ELR (cell line): Measurements from ENCODE around the gene SORCS2.

Experiments used
- DNase-seq: peaks from one replicate; pipeline ENCODE4 v3.0.0-alpha.2; 2015; ENCODE audit warnings: low read depth

The SORCS2 gene

DNA sequence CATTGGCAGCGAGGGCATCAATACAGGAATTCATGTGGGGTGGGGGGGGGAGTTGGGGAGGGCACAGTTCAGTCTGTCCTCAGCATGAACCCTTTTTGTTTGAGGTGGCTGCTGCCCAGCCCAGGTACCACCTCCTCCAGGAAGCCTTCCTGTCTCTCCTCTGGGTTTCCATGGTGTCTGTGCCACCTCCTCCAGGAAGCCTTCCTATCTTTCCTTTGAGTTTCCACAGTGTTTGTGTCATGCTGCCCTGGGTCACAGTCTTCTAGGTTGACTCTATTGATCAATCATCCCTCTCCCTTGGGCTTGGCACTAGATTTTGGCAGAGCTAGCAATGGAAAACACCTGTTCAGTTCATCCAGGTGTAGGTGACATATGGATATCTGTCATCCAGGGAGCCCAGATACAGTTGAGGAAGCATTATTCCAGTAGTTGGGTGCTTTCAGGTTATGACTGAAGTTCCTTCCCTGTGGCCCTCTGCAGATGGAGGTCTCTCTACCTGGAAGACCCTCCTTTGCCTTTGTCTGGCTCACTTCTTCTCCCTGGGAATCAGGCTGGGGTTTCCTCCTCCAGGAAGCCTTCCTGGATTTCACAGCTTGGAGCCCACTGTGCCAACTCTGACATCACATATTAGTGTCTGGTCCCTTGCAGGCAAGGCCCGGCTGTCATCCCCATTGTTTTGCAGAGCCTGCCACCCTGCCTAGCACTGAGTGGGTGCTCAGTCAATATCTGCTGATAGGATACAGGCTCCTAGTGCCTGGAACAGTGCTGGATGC lies 96.6 kb downstream of the SORCS2 start:
- DNase-seq, result no peak

DNA sequence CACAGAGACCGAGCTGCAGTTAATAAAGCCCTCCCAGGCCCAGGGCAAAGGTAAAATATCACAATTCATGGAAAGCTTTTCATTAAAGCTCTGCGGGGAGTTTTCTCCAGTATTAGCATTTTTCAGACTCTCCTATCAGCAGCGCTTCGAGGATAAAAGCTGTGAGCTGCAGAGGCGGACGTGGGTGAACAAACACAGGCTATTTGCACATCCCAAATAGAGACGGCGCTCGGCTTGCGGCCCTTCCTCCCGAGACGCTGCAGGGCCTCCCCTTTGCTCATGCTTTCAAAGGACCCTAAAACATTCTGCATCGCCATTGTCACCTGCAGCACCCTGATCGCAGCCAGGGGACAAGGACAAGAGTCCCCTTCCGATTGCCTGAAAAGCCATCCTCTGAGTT lies 97.3 kb downstream of the SORCS2 start:
- no peak for DNase-seq

DNA sequence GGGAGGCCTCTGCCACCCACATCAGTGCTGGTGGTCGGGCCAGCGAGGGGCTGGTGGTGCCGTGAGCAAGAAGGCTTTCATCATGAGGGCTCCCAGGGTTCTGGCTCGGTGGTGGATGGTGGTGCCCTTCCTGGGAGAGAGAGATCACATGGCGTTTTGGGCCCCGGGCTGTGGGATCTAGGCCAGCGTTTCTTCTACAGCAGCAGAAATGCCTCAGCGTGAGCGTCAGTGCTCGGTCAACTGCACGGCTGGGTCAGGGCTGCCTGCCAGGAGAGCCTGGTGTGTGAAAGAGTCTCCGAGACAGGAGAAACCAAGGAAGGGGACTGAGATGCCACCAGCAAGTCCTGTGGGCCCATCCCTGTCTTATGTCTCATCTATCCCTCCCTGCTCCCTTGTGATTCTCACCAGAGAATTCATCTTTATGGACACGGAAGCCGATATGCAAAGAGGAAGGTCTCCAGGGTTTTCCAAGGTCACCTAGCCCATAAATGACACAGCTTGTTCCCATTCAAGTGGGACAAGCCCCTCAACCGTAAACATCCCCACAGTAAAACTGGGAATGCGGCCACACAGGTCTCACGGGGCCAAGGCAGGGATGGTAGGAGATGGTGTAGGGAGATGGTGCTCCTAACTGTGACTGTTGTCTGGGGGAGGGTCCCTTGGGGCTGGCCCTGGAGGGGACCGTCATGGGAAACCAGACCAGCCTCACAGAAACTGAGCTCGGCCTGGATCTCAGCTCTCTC lies 99.2 kb downstream of the SORCS2 start:
- peak; percentile 46 for DNase-seq

DNA sequence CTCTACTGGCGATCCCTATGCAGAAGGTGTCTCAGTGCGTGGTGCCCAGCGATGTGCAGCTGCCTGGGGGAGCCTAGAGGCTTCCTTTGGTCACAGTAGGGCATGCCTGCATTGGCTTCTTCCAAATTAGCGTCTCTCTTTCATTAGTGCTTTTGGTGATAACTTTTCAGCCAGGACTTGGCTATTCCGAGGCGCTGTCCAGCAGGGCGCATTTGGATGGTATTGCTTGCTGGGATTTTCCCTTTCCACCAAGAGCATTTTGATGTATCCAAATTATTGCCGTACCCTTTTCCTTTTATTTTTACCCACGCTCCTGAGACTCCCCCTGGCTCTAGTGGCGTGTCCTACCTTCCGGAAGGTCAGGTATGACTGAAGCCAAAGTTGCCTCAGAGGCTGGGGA lies 101.4 kb downstream of the SORCS2 start:
- no peak for DNase-seq

DNA sequence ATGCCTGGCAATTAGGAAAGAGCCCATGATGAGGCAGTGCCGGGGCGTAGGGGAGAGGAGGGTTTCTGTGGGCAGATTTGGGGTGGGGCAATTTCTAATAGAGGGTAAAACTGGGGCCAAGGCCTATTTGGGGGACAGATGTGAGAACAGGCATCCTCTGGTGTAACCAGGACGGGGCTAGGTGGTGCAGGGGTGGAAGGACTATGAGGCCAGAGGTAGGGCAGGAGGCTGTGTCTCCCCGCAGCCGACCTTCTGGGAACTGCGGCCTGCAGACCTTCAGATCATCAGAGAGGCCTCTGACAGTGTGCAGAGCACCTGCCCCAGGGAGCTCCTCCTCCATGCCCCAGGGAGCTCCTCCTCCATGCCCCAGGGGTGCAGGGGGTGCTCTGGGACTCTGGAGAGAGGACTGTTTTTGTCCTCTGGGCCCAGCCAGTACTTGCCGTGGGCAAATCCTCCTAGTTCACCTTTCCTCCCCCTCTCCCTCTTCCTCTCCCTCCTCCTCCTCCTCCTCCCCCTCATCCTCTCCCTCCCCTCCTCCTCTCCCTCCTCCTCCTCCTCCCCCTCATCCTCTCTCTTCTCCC lies 101.9 kb downstream of the SORCS2 start:
- DNase-seq, result no peak

DNA sequence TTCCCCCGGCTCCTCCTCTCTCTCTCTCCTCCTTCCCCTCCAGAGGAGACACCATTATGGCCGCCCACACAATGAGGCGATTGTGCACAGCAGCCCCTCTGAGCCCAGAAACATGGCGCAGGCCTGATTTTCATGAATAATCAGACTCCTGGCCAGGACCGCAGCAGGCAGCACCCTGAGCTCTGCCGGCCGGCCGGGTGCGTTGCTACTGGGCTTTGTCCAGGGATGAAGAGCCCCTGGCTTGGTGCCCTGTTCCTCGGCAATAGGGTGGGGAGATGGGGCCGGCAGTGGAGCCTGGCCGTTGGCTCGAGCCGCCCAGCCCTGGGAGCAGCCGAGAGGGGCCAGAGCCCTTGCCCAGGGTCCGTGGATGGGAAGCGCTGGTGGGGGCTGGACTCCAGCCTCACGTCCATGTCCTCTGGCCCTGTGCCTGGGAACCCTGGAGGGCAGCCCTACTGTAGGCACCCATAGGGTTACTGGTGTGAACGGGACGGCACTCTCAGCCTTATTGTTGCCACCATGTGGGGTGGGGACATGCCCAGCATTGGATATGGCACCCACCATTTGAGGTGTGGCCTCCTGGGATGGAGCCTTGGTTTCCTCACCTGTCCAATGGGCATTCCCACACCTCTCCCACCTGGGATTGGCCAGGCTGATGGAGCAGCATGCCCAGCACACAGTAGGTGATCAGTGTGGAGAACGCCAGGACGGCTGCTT lies 103.0 kb downstream of the SORCS2 start:
- DNase-seq, result no peak

DNA sequence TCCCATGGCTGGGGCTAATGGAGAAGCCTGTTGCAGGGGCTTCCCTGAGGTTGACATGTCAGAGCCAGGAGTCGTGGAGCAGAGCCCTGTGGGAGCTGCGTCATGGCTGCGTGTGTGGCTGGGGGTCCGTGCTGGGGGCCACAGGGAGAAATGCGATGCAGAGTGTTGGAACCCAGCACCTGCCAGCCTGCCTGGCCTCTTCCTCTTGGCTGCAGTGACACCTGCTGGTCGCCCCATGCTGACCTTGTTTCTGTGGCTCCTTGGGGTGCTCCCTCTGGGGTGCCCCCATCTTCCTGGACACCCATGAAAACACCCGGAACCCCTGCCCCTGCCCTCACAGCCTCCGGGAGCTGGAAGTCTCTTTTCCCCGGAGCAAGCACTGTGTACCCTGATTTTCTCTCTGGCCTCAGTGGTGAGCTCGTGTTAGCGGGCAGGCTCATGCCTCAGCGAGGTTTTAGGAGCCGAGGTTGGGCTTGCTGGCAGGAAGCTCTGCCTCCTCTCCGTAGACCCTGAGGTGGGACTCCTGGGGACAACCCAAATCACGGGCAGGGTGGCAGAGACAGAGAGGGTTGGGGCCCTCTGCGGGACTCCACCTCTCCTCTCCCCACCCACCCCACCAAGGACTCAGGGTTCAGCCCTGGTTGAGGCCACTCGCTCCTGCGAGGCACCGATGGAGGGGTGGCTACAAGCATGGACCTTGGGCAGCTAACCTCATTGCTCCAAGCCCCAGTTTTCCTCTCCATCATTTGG lies 103.7 kb downstream of the SORCS2 start:
- DNase-seq, result peak; percentile 50

DNA sequence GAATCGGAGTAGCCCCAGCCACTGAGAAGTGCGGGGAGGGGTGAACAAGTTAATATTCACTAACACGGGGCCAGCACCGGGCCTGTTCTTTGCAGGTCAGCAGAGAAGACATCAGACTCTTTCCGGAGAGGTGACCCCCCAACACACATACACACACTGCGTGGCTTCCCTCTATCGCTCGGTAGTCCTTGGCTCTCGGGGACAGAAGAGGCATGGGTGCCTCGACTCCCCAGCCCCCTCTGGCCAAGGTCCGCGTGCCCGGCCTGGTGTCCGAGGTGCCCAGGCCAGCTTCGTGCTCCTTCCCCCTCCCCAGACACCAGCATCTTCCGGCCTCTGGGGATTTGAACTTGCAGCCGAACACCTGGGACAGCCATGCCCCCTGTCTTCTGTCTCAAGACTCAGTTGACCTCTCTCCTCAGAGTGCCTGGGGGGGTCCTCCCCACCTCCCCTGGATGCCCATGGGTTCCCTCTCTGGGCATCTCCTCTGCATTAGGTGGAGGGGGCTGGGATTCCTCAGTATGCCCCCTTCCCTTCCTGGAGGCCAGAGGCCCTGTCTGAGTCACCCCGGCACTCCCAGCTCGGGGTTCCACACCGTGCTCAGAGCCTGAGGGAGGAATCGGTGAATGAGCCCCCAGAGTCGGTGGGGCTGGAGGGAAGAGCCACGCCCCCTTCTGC lies 104.5 kb downstream of the SORCS2 start:
- peak; percentile 32 for DNase-seq

DNA sequence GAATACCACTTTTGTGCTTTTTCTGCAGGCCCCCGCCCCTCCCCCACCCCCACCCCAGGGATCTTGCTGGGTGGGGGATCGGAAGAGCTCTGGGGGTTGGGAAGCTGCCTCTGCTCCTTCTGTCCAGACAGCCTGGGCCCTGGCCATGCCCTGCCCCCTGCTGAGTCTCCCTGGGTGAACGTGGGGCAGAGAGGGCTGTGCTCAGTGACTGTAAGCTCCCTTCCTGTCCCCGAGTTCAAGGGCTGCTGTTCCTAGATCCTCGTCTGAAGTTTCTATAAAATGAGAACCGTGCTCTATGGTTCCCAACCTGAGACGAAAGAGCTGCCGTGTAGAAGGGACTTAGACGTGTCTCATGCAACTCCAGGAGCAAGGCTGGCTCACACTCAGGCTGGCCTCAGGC lies 105.0 kb downstream of the SORCS2 start:
- DNase-seq, result no peak

DNA sequence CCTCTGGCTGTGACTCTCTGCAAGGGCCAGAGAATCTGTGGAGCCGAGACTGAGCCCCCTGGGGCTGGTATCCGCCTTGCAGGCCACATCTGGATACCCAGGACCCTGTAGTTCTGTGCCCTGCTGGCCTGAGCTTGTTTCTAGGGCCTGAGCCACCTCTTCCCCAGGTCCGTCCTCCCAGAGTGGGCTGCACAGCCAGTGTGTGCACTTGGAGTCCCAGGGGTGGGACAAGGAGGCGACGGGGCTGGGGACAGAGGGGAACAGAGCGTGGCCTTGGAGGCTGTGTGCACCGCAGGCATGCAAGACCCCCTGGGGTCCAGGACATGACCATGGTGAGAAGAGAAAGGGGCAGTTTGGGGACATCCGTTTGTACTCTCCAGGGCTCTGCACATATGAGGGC lies 105.5 kb downstream of the SORCS2 start:
- DNase-seq, result no peak

DNA sequence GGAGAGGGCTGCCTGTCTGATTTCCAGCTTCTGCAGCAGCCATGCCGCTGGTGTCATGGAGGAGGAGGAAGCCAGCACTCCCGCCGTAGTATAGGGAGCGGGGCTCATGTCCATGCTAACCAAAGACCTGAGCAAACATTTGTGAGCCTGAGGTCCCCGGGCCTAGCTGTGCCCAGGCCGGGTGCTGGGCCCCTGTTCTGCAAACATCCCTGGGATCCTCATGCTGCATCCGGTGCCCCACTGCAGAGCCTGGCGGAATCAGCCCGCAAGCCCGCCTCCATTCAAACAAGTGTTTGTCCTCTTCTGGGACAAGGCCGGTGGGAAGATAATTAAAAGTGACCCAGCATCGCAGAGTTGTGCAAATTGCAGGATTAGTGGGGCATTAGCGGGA lies 106.3 kb downstream of the SORCS2 start:
- no peak for DNase-seq

DNA sequence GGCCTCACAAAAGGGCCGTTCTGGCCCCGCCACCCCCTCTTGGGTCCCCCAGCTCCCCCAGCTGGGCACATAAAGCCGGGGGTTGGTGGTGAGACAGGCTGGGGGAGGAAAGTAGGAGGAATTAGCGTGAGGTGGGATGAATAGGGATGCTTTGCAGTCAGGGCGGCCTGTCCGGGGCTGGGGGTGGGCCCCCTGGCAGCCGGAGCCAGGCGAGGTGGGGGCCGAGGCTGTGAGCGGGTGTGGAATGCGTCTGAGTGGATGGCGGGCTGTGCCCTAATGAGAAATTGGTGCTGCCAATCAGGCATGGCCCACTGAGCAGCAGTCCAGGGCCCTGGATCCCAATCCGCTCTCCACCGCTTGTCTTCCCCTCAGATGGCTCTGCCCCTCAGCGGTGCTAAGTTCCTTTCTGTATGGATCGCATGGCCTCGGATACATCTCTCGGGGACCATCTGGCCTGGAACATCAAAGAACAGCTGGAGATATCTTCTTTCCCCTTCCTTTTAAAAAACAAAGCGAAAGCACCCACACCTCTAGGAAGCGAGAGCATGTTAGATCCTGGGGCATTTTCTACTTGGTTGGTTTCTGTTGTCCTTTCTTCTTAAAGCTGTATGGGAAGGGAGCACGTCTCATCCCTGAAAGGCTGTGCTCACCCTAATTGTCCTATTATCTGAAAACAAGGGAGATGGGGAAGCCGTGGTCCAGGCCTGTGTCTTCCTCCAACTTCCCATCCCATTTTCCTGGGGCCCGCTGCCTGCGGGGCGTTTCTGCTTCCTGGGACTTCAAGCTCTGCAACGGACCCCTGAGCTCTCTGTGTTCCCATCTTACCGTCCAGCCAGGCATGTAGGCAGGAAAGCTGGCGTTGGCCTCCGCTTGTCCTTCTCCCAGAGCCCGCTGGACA lies 106.9 kb downstream of the SORCS2 start:
- DNase-seq, result no peak

DNA sequence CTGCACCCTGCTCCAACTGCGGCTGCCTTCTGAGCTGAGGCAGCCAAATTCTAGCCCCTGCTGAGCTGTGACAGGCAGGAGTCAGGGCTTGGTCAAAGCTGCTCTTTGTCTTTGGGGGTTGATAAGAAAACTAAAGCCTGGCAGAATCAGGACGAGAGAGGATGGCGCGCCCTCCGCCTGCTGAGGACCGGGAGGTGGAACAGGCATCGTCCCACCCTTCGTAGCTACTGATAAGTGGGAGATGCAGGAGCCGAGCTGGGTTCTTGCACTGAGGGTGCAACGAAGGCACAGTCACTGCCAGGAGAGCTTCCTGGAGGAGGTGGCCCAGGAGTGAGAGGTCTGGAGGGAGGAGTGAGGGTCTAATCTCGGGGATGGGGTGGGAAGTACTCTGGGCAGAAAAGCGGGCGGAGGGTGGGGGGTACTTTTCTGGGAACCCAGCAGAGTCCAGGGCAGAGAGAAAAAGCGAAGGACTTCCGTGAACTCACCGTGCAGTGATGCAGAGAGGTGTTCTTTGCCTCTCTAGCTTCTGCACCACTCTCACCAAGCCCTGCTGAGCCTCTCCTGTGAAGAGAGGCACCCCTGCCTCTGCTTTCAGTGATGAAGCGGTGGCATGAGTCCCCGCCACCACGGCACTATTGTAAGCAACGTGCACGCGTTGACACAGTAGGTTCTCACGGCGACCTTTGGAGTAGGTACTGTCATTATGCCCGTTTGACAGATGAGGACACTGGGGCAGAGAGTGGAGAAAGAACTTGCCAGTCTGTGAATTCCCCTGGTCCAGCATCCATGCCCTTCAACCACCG lies 107.8 kb downstream of the SORCS2 start:
- DNase-seq, result no peak

DNA sequence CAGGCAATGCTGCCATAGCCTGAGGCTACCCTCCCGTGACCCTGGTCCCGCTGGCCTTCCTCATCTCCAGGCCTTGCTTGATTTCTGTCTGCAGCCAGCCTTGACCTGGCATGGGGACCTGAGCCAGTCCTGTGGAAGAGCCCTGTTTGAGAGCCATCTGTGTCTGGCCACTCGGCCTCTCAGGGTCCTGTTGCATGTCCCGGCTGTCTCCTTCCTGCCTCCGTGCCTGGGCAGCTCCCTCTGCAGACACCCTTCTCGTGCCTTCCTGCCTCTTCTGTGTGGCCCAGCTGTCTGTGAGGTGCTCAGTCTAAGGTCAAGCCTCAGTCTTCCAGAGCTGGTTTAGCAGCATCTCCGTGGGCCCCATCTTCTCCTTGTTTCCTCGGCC lies 108.4 kb downstream of the SORCS2 start:
- DNase-seq, result no peak

DNA sequence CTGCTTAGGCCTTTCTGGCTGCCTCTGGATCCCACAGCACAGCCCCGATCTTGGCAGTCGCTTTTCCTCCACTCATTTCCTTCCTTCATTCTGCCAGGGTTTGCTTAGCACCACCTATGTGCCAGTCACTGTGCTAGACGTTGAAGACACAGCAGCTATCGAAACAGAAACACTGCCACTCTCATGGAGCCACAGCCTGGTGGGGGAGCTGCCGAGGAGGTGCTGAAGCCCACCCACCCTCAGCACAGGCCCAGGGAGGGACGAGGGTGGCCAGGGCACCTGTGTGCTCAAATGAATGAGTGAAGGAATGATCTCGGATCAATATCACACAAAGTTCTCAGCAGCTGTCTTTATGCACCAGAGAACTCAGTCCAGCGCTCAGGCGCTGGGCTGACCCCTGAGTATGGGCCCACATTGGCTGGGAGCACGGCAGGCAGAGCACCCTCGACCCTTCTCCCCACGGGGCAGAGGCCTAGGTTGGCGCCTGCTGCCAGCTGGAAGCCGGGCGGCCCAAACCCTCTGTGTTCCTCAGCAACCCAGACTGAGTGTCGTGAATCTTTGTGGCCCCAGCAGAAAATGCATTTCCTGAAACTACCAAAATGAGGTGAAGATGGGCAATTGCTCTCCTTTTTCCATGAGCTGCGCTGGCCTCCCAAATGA lies 108.9 kb downstream of the SORCS2 start:
- DNase-seq, result no peak

DNA sequence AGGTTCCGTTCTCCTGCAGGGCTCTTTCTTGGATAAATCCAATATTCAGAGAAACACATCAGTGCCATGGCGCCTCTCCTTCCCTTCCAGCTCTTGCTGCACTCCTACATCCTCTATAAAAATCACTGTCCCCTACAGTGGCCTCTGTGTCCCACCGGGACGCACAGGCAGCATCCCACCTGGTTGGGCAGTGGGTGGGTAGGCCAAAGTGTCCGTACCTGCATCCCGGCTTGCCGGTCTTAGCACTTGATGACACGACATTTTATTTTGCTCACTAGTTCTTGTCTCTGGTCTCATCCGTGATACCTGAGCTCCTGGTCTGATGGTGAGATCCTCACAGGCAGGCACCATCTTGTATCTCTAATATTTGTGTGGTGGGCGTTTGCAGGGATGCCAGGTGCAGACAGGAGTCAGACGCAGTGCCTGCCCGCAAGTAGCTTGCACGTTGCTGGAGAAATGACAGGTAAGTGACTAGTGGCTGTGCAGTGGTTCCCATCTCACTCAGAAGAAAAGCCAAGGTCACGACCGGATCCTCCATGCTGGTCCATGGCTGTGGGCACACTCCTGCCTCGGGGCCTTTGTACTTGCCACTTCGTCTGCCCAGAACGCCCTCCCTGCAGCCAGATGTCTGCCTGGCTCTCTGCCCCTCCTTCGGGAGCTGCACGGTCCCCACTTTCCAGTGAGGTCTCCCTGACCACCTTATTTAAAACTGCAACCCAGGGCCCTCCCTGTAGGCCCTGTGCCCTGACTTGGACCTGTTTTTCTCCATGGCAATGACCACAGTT lies 109.7 kb downstream of the SORCS2 start:
- no peak for DNase-seq

DNA sequence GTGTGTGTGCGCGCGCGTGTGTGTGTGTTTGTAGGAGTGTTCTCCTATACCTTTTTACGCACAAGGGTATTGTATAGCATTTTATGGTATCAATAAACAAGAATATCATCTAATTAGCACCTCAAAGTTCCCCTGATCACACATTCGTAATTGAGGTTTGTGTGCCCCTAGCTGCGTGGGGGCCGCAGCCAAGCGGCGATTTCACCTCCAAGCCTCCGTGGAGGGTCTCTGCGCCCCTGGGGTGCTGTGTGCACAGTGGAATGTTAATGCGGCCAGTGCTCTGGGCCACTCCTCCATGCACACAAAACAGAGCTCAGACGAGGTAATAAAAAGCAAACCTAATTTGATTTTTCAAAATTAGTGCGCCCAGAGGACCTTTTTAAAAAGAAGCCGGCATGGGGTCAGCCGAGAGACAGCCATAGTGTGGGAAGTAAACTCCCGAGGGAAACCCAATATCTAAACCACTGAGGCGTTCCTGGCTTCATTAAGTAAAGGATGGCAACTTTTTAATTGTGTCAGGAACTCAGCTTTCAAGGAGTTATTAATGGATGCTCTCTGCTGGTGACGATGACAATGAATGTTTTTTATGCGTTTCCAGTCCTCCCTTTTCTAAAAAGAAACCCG lies 110.6 kb downstream of the SORCS2 start:
- no peak for DNase-seq

DNA sequence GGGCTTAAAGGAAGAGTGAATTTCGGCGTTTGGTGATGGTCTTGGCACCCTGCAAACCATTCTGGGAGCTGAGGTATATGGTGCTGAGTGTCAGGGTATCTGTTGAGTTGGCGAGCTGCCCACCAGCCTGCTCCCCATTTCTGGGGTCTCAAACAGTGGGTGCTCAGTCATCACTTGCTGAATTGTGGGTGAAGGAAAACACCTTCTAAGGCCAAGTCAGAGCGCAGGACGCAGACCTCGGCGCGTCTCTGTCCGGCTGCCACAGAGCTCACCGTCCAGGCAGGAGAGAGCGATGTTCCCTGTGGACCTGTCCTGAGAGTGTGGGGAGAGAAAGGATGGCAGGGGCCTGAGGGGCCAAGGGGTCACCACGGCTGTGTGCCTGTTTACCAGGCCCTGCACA lies 111.2 kb downstream of the SORCS2 start:
- no peak for DNase-seq
